SU-DHL-6 (cell line): ENCODE data around the gene PDZD8.

Experiments used
- H2AFZ ChIP-seq: fragments of 200-600 bp; sonication (generic); 2 replicates; pipeline ENCODE4 v1.6.1; 2014; ENCODE audit warnings: low read depth, mild to moderate bottlenecking, moderate library complexity, mixed read lengths, antibody characterized with exemption, low read length; ENCODE audit not compliant: severe bottlenecking
- H3F3A ChIP-seq: fragments of 200-600 bp; shearing (Covaris generic); 2 replicates; pipeline ENCODE4 v1.6.0; 2016; ENCODE audit warnings: antibody characterized with exemption, mild to moderate bottlenecking; ENCODE audit not compliant: insufficient read depth
- H3K27ac ChIP-seq: fragments of 200-600 bp; sonication (generic); 2 replicates; pipeline ENCODE4 v1.5.1; 2016; ENCODE audit warnings: low read depth, mild to moderate bottlenecking, low read length, moderate library complexity, mixed read lengths
- H3K27me3 ChIP-seq: fragments of 200-600 bp; sonication (generic), shearing (Covaris generic); 2 replicates; pipeline ENCODE4 v1.6.0; 2014; ENCODE audit warnings: mild to moderate bottlenecking, low read length
- H3K36me3 ChIP-seq: fragments of 200-600 bp; sonication (generic); 2 replicates; pipeline ENCODE4 v1.6.1; 2014; ENCODE audit warnings: mild to moderate bottlenecking, low read length, mixed read lengths
- H3K4me2 ChIP-seq: fragments of 300-600, 200-600 bp; shearing (Covaris generic), sonication (generic); 2 replicates; pipeline ENCODE4 v1.6.0; 2014; ENCODE audit warnings: low read length, low read depth, mild to moderate bottlenecking; ENCODE audit not compliant: poor library complexity, severe bottlenecking
- H3K4me3 ChIP-seq: fragments of 200-600 bp; sonication (generic); 2 replicates; pipeline ENCODE4 v1.5.1; 2014; ENCODE audit warnings: antibody characterized with exemption, low read length, mild to moderate bottlenecking, mixed read lengths; ENCODE audit not compliant: insufficient read depth, poor library complexity, severe bottlenecking
- H3K79me2 ChIP-seq: fragments of 200-600 bp; sonication (generic); 2 replicates; pipeline ENCODE4 v1.6.1; 2014; ENCODE audit warnings: mild to moderate bottlenecking, low read length, moderate library complexity; ENCODE audit not compliant: insufficient read depth
- H3K9ac ChIP-seq: fragments of 200-600 bp; sonication (generic); 2 replicates; pipeline ENCODE4 v1.7.0; 2014; ENCODE audit warnings: mild to moderate bottlenecking, low read length
- H3K9me2 ChIP-seq: fragments of 200-600 bp; sonication (generic); replicated peaks from 2 replicates; pipeline ENCODE4 v1.6.1; 2014; ENCODE audit warnings: low read length; ENCODE audit not compliant: insufficient read depth
- H3K9me3 ChIP-seq: fragments of 200-600 bp; sonication (generic); 2 replicates; pipeline ENCODE4 v1.6.1; 2014; ENCODE audit warnings: low read length, mixed read lengths; ENCODE audit not compliant: insufficient read depth
- H4K20me1 ChIP-seq: fragments of 200-600 bp; sonication (generic); 2 replicates; pipeline ENCODE4 v1.6.1; 2014; ENCODE audit warnings: low read depth, mild to moderate bottlenecking, antibody characterized with exemption, low read length, moderate library complexity, mixed read lengths
- CTCF ChIP-seq: fragments of 200-600 bp; sonication (generic); IDR thresholded peaks from one replicate; pipeline ENCODE4 v1.5.1; 2017; ENCODE audit warnings: antibody characterized with exemption, mild to moderate bottlenecking, low read length, moderate library complexity; ENCODE audit not compliant: insufficient read depth, poor library complexity, severe bottlenecking
- EZH2phosphoT487 ChIP-seq: fragments of 200-600 bp; sonication (generic), shearing (Covaris generic); conservative IDR thresholded peaks from 2 replicates; pipeline ENCODE4 v1.6.1; 2018; ENCODE audit warnings: mild to moderate bottlenecking, antibody characterized with exemption, low read length, moderate library complexity, mixed read lengths

Gene PDZD8

GRCh38 chr10:117363028-117363427, 12.2 kb downstream of the PDZD8 start:
- H3K36me3 ChIP-seq: no peaks in the 10 kb centered on the region
- no peak overlapping the region for H3K4me2 ChIP-seq
- no peaks in the 10 kb centered on the region for H3K9me2 ChIP-seq
- H3K4me3 ChIP-seq: no peak overlapping the region
- H3K79me2 ChIP-seq: peaks cover 99% of the 10 kb centered on the region
- no peak overlapping the region for H3K27ac ChIP-seq
- TF ChIP-seq EZH2phosphoT487: no peak
- TF ChIP-seq CTCF: no peak
- H3K27me3 ChIP-seq: no peaks in the 10 kb centered on the region
- peaks cover 47% of the 10 kb centered on the region for H4K20me1 ChIP-seq
- no peak overlapping the region for H2AFZ ChIP-seq
- H3K9ac ChIP-seq: no peak overlapping the region
- 0 out of 2 replicates have a peak, but pooled peaks cover 3% of the 10 kb centered on the region for H3F3A ChIP-seq
- H3K9me3 ChIP-seq: no peaks in the 10 kb centered on the region

- no peaks in the 10 kb centered on the region for H3K9me2 ChIP-seq
- H2AFZ ChIP-seq: no peak overlapping the region
- H3K79me2 ChIP-seq: peaks cover 92% of the 10 kb centered on the region
- no peak overlapping the region for H3K27ac ChIP-seq
- H3K4me3 ChIP-seq: no peak overlapping the region
- 0 out of 2 replicates have a peak, but pooled peaks cover 3% of the 10 kb centered on the region for H3F3A ChIP-seq
- TF ChIP-seq CTCF (no peak), EZH2phosphoT487 (no peak)
- no peaks in the 10 kb centered on the region for H3K9me3 ChIP-seq
- H4K20me1 ChIP-seq: peaks cover 44% of the 10 kb centered on the region
- no peaks in the 10 kb centered on the region for H3K36me3 ChIP-seq
- no peak overlapping the region for H3K9ac ChIP-seq
- H3K4me2 ChIP-seq: no peak overlapping the region
- no peaks in the 10 kb centered on the region for H3K27me3 ChIP-seq
Observed at GRCh38 chr10:117362313-117362712, 12.9 kb downstream of the PDZD8 start.

- peaks cover 45% of the 10 kb centered on the region for H4K20me1 ChIP-seq
- H2AFZ ChIP-seq: no peak overlapping the region
- H3K27ac ChIP-seq: no peak overlapping the region
- H3K9me3 ChIP-seq: no peaks in the 10 kb centered on the region
- H3K9me2 ChIP-seq: no peaks in the 10 kb centered on the region
- H3K4me2 ChIP-seq: no peak overlapping the region
- no peak overlapping the region for H3K9ac ChIP-seq
- peaks cover 87% of the 10 kb centered on the region for H3K79me2 ChIP-seq
- TF ChIP-seq EZH2phosphoT487: no peak
- no peak for TF ChIP-seq CTCF
- no peak overlapping the region for H3K4me3 ChIP-seq
- H3K36me3 ChIP-seq: no peaks in the 10 kb centered on the region
- H3F3A ChIP-seq: 0 out of 2 replicates have a peak, but pooled peaks cover 3% of the 10 kb centered on the region
- no peaks in the 10 kb centered on the region for H3K27me3 ChIP-seq
Observed at GRCh38 chr10:117360994-117361667, 14.1 kb downstream of the PDZD8 start.
